Measurements from ENCODE around the gene FAM151A. TPM values are rescaled to one million over a fixed set of nuclear protein-coding genes. Genes with fewer than 3 reads are reported as not detected.

Gene FAM151A
- total RNA-seq, 1 donor from 2014 or later = not detected

DNA sequence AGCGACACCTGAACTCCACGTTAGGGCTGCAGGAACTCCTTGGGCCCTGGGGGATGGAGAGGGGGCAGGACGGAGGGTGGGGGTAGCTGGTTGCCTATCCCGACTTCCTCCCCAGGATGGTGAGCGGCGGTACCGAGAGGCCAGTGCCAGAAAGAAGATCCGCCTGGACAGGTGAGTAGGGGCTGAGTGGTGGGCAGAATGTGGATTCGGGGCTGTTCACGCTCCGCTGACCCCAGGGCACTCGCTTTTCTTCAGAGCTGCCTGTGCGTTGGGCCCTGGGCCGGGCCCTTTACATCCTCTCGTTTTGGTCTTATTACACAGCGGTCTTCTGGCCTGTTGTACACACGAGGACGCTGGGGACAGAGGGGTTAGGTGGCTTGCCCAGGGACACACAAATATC, 20.8 kb downstream of the FAM151A start:
- Mint-ChIP-seq H3K36me3 (ENCODE audit: unreplicated experiment) (no peaks in the 10 kb centered on the region), H3K27me3 (ENCODE audit: unreplicated experiment) (peaks cover 13% of the 10 kb centered on the region), H3K27ac (ENCODE audit: unreplicated experiment) (no peak overlapping the region), H3K9me3 (ENCODE audit: unreplicated experiment) (peaks cover 6% of the 10 kb centered on the region), H3K4me1 (ENCODE audit: low read depth, unreplicated experiment) (peaks cover 10% of the 10 kb centered on the region), H3K4me3 (ENCODE audit: unreplicated experiment) (no peak overlapping the region)
- no peak for DNase-seq
- TF ChIP-seq, protein P1, sequence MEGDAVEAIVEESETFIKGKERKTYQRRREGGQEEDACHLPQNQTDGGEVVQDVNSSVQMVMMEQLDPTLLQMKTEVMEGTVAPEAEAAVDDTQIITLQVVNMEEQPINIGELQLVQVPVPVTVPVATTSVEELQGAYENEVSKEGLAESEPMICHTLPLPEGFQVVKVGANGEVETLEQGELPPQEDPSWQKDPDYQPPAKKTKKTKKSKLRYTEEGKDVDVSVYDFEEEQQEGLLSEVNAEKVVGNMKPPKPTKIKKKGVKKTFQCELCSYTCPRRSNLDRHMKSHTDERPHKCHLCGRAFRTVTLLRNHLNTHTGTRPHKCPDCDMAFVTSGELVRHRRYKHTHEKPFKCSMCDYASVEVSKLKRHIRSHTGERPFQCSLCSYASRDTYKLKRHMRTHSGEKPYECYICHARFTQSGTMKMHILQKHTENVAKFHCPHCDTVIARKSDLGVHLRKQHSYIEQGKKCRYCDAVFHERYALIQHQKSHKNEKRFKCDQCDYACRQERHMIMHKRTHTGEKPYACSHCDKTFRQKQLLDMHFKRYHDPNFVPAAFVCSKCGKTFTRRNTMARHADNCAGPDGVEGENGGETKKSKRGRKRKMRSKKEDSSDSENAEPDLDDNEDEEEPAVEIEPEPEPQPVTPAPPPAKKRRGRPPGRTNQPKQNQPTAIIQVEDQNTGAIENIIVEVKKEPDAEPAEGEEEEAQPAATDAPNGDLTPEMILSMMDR (IDR thresholded peaks at IDR 0.05; ENCODE audit: partially characterized antibody, unreplicated experiment) = no peak

DNA sequence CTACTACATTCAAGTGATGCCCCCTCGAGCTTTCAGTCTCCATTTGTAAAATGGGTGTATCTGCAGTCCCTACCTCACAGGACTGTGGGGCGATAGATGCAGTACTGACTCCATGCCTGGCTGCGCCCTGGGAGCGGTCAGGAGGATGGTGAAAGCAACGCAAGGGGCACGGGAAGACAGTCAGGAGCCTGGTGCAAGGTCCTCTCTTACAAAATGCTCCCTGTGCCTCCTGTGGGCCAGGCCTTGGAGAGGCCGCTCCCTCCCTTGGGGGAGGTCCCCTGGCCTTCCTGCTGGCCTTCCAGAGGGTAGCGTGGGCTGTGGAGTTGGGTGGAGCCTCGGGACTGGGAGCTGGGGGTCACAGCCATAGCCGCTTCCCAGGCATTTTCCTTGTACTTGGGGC, 21.6 kb downstream of the FAM151A start:
- Mint-ChIP-seq H3K4me3 (ENCODE audit: unreplicated experiment) (no peak overlapping the region), H3K27me3 (ENCODE audit: unreplicated experiment) (peaks cover 13% of the 10 kb centered on the region), H3K9me3 (ENCODE audit: unreplicated experiment) (peaks cover 6% of the 10 kb centered on the region), H3K4me1 (ENCODE audit: low read depth, unreplicated experiment) (peaks cover 10% of the 10 kb centered on the region), H3K27ac (ENCODE audit: unreplicated experiment) (no peak overlapping the region), H3K36me3 (ENCODE audit: unreplicated experiment) (no peaks in the 10 kb centered on the region)
- TF ChIP-seq, protein P1 (IDR thresholded peaks at IDR 0.05; ENCODE audit: partially characterized antibody, unreplicated experiment) = no peak
- no peak for DNase-seq

DNA sequence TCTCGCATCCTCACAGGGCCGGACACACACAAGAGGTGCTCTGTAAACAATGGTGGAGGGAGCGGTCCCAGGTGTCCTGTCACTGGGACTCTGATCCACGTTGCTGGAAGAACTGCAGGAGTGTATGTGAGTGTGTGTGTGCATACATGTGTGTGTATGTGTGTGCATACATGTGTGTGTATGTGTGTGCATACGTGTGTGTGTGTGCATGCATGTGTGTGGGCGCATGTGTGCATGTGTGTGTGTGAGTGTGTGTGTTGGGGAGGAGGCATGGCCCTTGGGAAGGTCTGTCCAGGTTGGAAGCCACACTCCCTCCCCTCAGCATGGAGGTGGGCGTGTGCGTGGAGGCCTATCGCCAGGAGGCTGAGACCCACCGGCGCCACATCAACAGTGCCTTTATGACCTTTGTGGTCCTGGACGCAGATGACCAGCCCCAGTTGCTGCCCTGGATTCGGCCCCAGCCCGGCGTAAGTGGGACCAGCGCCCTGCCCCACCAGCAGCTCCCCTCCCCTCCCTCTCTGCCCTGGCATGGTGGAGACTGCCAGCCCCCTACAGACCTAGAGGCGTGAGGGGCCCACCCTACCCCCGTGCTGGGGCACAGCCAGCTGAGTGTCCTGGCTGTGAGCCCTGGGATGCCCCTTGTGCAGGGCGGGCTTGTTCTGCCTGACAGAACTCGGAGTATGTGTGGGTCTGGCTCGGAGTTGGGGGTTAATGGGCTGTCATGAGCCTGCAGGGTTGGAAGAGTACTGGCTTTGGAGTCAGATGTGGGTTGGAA, 22.2 kb downstream of the FAM151A start:
- DNase-seq = no peak
- Mint-ChIP-seq H3K27me3 (ENCODE audit: unreplicated experiment) (peaks cover 13% of the 10 kb centered on the region), H3K4me3 (ENCODE audit: unreplicated experiment) (no peak overlapping the region), H3K36me3 (ENCODE audit: unreplicated experiment) (no peaks in the 10 kb centered on the region), H3K4me1 (ENCODE audit: low read depth, unreplicated experiment) (peaks cover 10% of the 10 kb centered on the region), H3K27ac (ENCODE audit: unreplicated experiment) (no peak overlapping the region), H3K9me3 (ENCODE audit: unreplicated experiment) (peaks cover 3% of the 10 kb centered on the region)
- TF ChIP-seq, protein P1 (IDR thresholded peaks at IDR 0.05; ENCODE audit: partially characterized antibody, unreplicated experiment) = no peak

DNA sequence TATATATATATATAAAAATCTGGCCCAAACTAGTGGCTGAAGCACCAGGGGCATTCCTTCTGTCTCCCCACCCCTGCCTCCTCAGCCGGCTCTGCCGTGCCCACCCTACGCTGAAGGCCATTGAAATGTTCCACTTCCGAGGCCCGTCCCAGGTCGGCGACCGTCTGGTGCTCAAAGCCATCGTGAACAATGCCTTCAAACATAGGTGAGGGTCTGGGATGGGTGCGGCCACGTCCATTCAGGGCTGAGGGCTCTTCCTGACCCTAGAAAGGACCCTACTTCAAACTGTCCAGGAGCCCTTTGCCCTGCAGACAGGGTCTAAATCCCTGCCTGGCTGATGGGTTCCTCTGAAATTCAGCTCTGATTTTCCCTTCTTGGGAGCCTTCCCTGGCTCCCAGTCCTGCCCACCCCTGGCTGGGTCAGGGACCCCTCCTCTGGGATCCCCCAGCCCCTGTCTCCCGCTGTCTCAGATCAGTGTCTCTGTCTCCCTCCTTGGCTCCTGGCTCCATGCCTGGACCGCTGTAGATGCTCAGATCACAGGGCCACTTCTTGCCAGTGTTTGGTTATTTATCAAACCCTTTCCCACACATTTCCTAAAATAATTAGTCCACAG, 24.0 kb downstream of the FAM151A start:
- Mint-ChIP-seq H3K4me3 (ENCODE audit: unreplicated experiment) (no peak overlapping the region), H3K9me3 (ENCODE audit: unreplicated experiment) (peaks cover 3% of the 10 kb centered on the region), H3K27me3 (ENCODE audit: unreplicated experiment) (peaks cover 5% of the 10 kb centered on the region), H3K36me3 (ENCODE audit: unreplicated experiment) (no peaks in the 10 kb centered on the region), H3K27ac (ENCODE audit: unreplicated experiment) (no peak overlapping the region), H3K4me1 (ENCODE audit: low read depth, unreplicated experiment) (peaks cover 4% of the 10 kb centered on the region)
- DNase-seq = no peak
- TF ChIP-seq, protein P1 (IDR thresholded peaks at IDR 0.05; ENCODE audit: partially characterized antibody, unreplicated experiment) = no peak

DNA sequence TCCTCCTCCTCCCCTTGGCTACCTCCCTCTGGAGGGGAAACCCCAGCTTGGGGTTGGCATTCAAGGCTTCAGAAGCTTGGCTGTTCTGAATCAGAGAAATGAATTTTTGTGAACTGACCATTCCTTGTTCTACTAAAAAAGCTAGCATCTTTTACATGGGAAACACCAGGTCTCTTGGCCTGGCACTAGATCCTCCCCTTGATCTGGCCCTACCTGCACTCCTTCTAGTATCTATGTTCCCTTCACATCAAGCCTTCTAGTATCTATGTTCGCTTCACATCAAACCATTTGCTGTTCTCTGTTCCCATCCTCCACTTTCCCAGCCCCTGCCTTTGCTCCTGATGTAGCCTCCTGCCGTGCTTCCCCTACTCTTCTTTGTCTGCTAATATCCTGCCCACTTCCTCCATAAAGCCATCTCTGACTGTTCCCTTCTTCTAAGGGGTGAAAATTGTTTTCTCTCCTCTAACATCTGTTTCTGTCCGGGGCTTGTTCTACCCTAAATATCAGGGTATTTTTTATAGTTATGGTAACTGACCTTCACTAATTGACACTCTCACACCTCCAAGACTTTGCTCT, 25.8 kb downstream of the FAM151A start:
- no peak overlapping the region for H3K27ac Mint-ChIP-seq (ENCODE audit: unreplicated experiment)

More for the DNA sequence above, 25.8 kb downstream of the FAM151A start:
- TF ChIP-seq, protein P1 (IDR thresholded peaks at IDR 0.05; ENCODE audit: partially characterized antibody, unreplicated experiment) = no peak
- Mint-ChIP-seq H3K36me3 (ENCODE audit: unreplicated experiment) (no peaks in the 10 kb centered on the region), H3K27me3 (ENCODE audit: unreplicated experiment) (peaks cover 3% of the 10 kb centered on the region), H3K4me3 (ENCODE audit: unreplicated experiment) (no peak overlapping the region), H3K4me1 (ENCODE audit: low read depth, unreplicated experiment) (peaks cover 3% of the 10 kb centered on the region), H3K9me3 (ENCODE audit: unreplicated experiment) (peaks cover 2% of the 10 kb centered on the region)
- no peak for DNase-seq
